Sigmoid colon (tissue), 4 donors: ENCODE results near the gene CHAC1.

ENCODE experiments used
- EP300 ChIP-seq, 4 donors: sonication (generic); formaldehyde crosslinking; IDR thresholded peaks; one replicate each; pipeline ENCODE4 v1.6.1; 2017; ENCODE audit warnings: antibody characterized with exemption in 4 of 4
- POLR2A ChIP-seq, 2 donors: fragments of 450-650 bp; IDR thresholded peaks; one replicate each; pipeline ENCODE4 v1.6.1; 2016; ENCODE audit warnings: antibody characterized with exemption in 2 of 2, mild to moderate bottlenecking in 2 of 2, moderate library complexity in 2 of 2
- POLR2AphosphoS5 ChIP-seq, 4 donors: sonication (generic); formaldehyde crosslinking; IDR thresholded peaks; one replicate each; pipeline ENCODE4 v1.6.1; 2017; ENCODE audit warnings: antibody characterized with exemption in 4 of 4
- TF ChIP-seq, protein P1 (sequence below), 4 experiments: fragments of 450-650 bp in 3 of 4; fragments of 200-600 bp in 1 of 4; IDR thresholded peaks; one replicate each; pipeline ENCODE4 v1.5.1; 2016 to 2019; ENCODE audit warnings: antibody characterized with exemption in 4 of 4, mild to moderate bottlenecking in 3 of 4, moderate library complexity in 2 of 4

DNA sequence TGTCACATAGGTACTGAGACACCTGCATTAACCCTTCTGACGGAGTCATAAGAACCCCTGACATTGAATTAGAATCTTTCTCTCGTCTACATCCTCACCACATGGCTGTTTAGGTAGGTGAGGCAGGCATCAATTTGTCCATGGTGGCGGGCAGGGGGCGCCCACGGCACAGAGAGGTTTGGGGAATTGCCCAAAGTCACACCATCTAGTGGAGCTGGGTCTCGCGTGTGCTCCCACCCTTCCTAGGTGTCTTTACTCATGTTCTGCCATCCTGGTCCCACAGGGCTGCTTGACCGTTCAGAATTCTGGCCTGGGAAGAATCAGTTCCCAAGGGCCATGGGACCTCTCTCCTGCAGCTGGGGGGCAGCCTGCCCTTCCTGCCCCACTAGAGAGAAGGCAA is 38.8 kb upstream of the CHAC1 start:
- TF ChIP-seq POLR2A (IDR thresholded peaks at IDR 0.05) = no peak
- TF ChIP-seq, protein P1, sequence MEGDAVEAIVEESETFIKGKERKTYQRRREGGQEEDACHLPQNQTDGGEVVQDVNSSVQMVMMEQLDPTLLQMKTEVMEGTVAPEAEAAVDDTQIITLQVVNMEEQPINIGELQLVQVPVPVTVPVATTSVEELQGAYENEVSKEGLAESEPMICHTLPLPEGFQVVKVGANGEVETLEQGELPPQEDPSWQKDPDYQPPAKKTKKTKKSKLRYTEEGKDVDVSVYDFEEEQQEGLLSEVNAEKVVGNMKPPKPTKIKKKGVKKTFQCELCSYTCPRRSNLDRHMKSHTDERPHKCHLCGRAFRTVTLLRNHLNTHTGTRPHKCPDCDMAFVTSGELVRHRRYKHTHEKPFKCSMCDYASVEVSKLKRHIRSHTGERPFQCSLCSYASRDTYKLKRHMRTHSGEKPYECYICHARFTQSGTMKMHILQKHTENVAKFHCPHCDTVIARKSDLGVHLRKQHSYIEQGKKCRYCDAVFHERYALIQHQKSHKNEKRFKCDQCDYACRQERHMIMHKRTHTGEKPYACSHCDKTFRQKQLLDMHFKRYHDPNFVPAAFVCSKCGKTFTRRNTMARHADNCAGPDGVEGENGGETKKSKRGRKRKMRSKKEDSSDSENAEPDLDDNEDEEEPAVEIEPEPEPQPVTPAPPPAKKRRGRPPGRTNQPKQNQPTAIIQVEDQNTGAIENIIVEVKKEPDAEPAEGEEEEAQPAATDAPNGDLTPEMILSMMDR (IDR thresholded peaks at IDR 0.05) = no peak
- no peak for TF ChIP-seq POLR2AphosphoS5 (IDR thresholded peaks at IDR 0.05)
- no peak for TF ChIP-seq EP300 (IDR thresholded peaks at IDR 0.05)
